ENCODE results near the gene PCCA. TPM values are rescaled to one million over a fixed set of nuclear protein-coding genes. Genes with fewer than 3 reads are reported as not detected.
"Not testable (repeated sequence)": the region's sequence is repeated elsewhere in the genome, so short reads cannot be mapped to it uniquely, and the experiment has no call there.

The PCCA gene
- total RNA-seq, 2 experiments from 2014 or later, result 11.7 to 12.2 TPM

GRCh38 chr13:100302391-100302790, 213.5 kb downstream of the PCCA start:
- DNase-seq, result no peak
- H3K4me1 Mint-ChIP-seq, result no peaks in the 10 kb centered on the region
- no peak overlapping the region for H3K27ac Mint-ChIP-seq
- no peak overlapping the region for H3K4me3 Mint-ChIP-seq
- POLR2A ChIA-PET, result no interaction called here
- H3K9me3 Mint-ChIP-seq, result no peaks in the 10 kb centered on the region
- H3K27me3 Mint-ChIP-seq, result no peaks in the 10 kb centered on the region
- CTCF ChIA-PET, result interaction anchor here (1.3 kb wide), 1 partner anchor 213 kb away, joined by 3 read pairs; no protein-coding TSS in a partner anchor
- no peaks in the 10 kb centered on the region for H3K36me3 Mint-ChIP-seq (ENCODE audit: low read depth)

- H3K27me3 Mint-ChIP-seq, result no peaks in the 10 kb centered on the region
- no peaks in the 10 kb centered on the region for H3K4me1 Mint-ChIP-seq
- no peak overlapping the region for H3K4me3 Mint-ChIP-seq
- no peaks in the 10 kb centered on the region for H3K9me3 Mint-ChIP-seq
- H3K27ac Mint-ChIP-seq, result no peak overlapping the region
- POLR2A ChIA-PET, result no interaction called here
- no peak for DNase-seq
- CTCF ChIA-PET, result no interaction called here
- no peaks in the 10 kb centered on the region for H3K36me3 Mint-ChIP-seq (ENCODE audit: low read depth)
Measured at GRCh38 chr13:100304229-100304628, 215.3 kb downstream of the PCCA start.

GRCh38 chr13:100305398-100305797, 216.5 kb downstream of the PCCA start:
- Mint-ChIP-seq H3K9me3 (no peaks in the 10 kb centered on the region), H3K27me3 (no peaks in the 10 kb centered on the region), H3K4me1 (no peaks in the 10 kb centered on the region), H3K4me3 (no peak overlapping the region), H3K36me3 (ENCODE audit: low read depth) (no peaks in the 10 kb centered on the region), H3K27ac (no peak overlapping the region)
- ChIA-PET POLR2A (no interaction called here), CTCF (no interaction called here)
- DNase-seq, result no peak

- Mint-ChIP-seq H3K4me1 (no peaks in the 10 kb centered on the region), H3K9me3 (no peaks in the 10 kb centered on the region), H3K27me3 (no peaks in the 10 kb centered on the region), H3K27ac (no peak overlapping the region), H3K36me3 (ENCODE audit: low read depth) (no peaks in the 10 kb centered on the region), H3K4me3 (no peak overlapping the region)
- no peak for DNase-seq
- ChIA-PET CTCF (no interaction called here), POLR2A (no interaction called here)
Measured at GRCh38 chr13:100306030-100306429, 217.1 kb downstream of the PCCA start.

GRCh38 chr13:100306434-100306999, 217.6 kb downstream of the PCCA start:
- no peak overlapping the region for H3K27ac Mint-ChIP-seq
- ChIA-PET CTCF (no interaction called here), POLR2A (no interaction called here)
- H3K4me1 Mint-ChIP-seq, result no peaks in the 10 kb centered on the region
- H3K27me3 Mint-ChIP-seq, result no peaks in the 10 kb centered on the region
- H3K4me3 Mint-ChIP-seq, result no peak overlapping the region
- no peaks in the 10 kb centered on the region for H3K9me3 Mint-ChIP-seq
- no peaks in the 10 kb centered on the region for H3K36me3 Mint-ChIP-seq (ENCODE audit: low read depth)
- DNase-seq, result no peak

- no peaks in the 10 kb centered on the region for H3K4me1 Mint-ChIP-seq
- no peak overlapping the region for H3K4me3 Mint-ChIP-seq
- CTCF ChIA-PET, result no interaction called here
- no peaks in the 10 kb centered on the region for H3K27me3 Mint-ChIP-seq
- POLR2A ChIA-PET, result no interaction called here
- H3K27ac Mint-ChIP-seq, result no peak overlapping the region
- no peak for DNase-seq
- H3K9me3 Mint-ChIP-seq, result no peaks in the 10 kb centered on the region
- peaks cover 4% of the 10 kb centered on the region for H3K36me3 Mint-ChIP-seq (ENCODE audit: low read depth)
Measured at GRCh38 chr13:100314132-100314910, 225.4 kb downstream of the PCCA start.

- ChIA-PET CTCF (no interaction called here), POLR2A (no interaction called here)
- Mint-ChIP-seq H3K9me3 (peaks cover 3% of the 10 kb centered on the region), H3K4me1 (no peaks in the 10 kb centered on the region), H3K27me3 (no peaks in the 10 kb centered on the region), H3K36me3 (ENCODE audit: low read depth) (peaks cover 9% of the 10 kb centered on the region), H3K27ac (no peak overlapping the region), H3K4me3 (no peak overlapping the region)
- DNase-seq, result no peak
Measured at GRCh38 chr13:100315522-100315921, 226.6 kb downstream of the PCCA start.

- H3K27ac Mint-ChIP-seq; POLR2A ChIA-PET; H3K36me3 Mint-ChIP-seq (ENCODE audit: low read depth); H3K27me3 Mint-ChIP-seq; CTCF ChIA-PET; DNase-seq; H3K4me1 Mint-ChIP-seq; H3K4me3 Mint-ChIP-seq; H3K9me3 Mint-ChIP-seq: not testable (repeated sequence)
Measured at GRCh38 chr13:100318473-100318872, 229.6 kb downstream of the PCCA start.

GRCh38 chr13:100323937-100324336, 235.0 kb downstream of the PCCA start:
- Mint-ChIP-seq H3K36me3 (ENCODE audit: low read depth) (peaks cover 9% of the 10 kb centered on the region), H3K9me3 (peaks cover 3% of the 10 kb centered on the region), H3K4me1 (no peaks in the 10 kb centered on the region), H3K27ac (no peak overlapping the region), H3K27me3 (no peaks in the 10 kb centered on the region), H3K4me3 (no peak overlapping the region)
- CTCF ChIA-PET, result no interaction called here
- POLR2A ChIA-PET, result no interaction called here
- no peak for DNase-seq

GRCh38 chr13:100330662-100331061, 241.8 kb downstream of the PCCA start:
- no peak for DNase-seq
- ChIA-PET POLR2A (no interaction called here), CTCF (interaction anchor here (0.6 kb wide), 1 partner anchor 274 kb away, joined by 4 read pairs; no protein-coding TSS in a partner anchor)
- H3K4me1 Mint-ChIP-seq, result peaks cover 9% of the 10 kb centered on the region
- H3K27me3 Mint-ChIP-seq, result no peaks in the 10 kb centered on the region
- H3K4me3 Mint-ChIP-seq, result no peak overlapping the region
- H3K36me3 Mint-ChIP-seq (ENCODE audit: low read depth), result peaks cover 16% of the 10 kb centered on the region
- H3K9me3 Mint-ChIP-seq, result peaks cover 17% of the 10 kb centered on the region
- no peak overlapping the region for H3K27ac Mint-ChIP-seq

GRCh38 chr13:100333141-100333540, 244.2 kb downstream of the PCCA start:
- H3K27ac Mint-ChIP-seq, result no peak overlapping the region
- ChIA-PET CTCF (no interaction called here), POLR2A (no interaction called here)
- peaks cover 9% of the 10 kb centered on the region for H3K4me1 Mint-ChIP-seq
- H3K9me3 Mint-ChIP-seq, result peaks cover 17% of the 10 kb centered on the region
- no peaks in the 10 kb centered on the region for H3K27me3 Mint-ChIP-seq
- peaks cover 17% of the 10 kb centered on the region for H3K36me3 Mint-ChIP-seq (ENCODE audit: low read depth)
- H3K4me3 Mint-ChIP-seq, result no peak overlapping the region
- no peak for DNase-seq

- Mint-ChIP-seq H3K9me3 (peaks cover 15% of the 10 kb centered on the region), H3K36me3 (ENCODE audit: low read depth) (peaks cover 18% of the 10 kb centered on the region), H3K27ac (no peak overlapping the region), H3K4me3 (no peak overlapping the region), H3K27me3 (no peaks in the 10 kb centered on the region), H3K4me1 (peaks cover 9% of the 10 kb centered on the region)
- no peak for DNase-seq
- ChIA-PET CTCF (no interaction called here), POLR2A (interaction anchor here (1.4 kb wide), 1 partner anchor 60 kb away, joined by 3 read pairs; no protein-coding TSS in a partner anchor)
Measured at GRCh38 chr13:100334214-100334613, 245.3 kb downstream of the PCCA start.

GRCh38 chr13:100336795-100337516, 248.1 kb downstream of the PCCA start:
- ChIA-PET POLR2A (no interaction called here), CTCF (interaction anchor here (0.8 kb wide), 1 partner anchor 101 kb away, joined by 3 read pairs; no protein-coding TSS in a partner anchor)
- Mint-ChIP-seq H3K9me3 (peaks cover 14% of the 10 kb centered on the region), H3K27ac (no peak overlapping the region), H3K27me3 (no peaks in the 10 kb centered on the region), H3K4me1 (peaks cover 24% of the 10 kb centered on the region), H3K36me3 (ENCODE audit: low read depth) (peaks cover 15% of the 10 kb centered on the region), H3K4me3 (no peak overlapping the region)
- DNase-seq, result no peak
